Glomerular endothelial cell (primary cell): ENCODE results near the gene SIRPD. TPM values are rescaled to one million over a fixed set of nuclear protein-coding genes. Genes with fewer than 3 reads are reported as not detected.

Experiments
- DNase-seq: peaks from one replicate; pipeline ENCODE4 v3.0.0-alpha.2; 2011; ENCODE audit warnings: low read depth, low spot score; ENCODE audit errors: extremely low read depth
- total RNA-seq: library from RNA; depleted of rRNA; stranded (reverse); fragments of >200 nt; gene quantifications from 2 replicates; pipeline ENCODE4 v1.2.3, GENCODE V29; 2015

SIRPD gene
- total RNA-seq, 1 donor from 2014 or later, result not detected

- DNase-seq, result no peak
Observed at GRCh38 chr20:1538655-1539054, 18.9 kb downstream of the SIRPD start.

- no peak for DNase-seq
Observed at GRCh38 chr20:1537731-1538058, 19.8 kb downstream of the SIRPD start.

GRCh38 chr20:1536893-1537730 lies 20.4 kb downstream of the SIRPD start:
- no peak for DNase-seq

- no peak for DNase-seq
Observed at GRCh38 chr20:1535420-1536175, 21.9 kb downstream of the SIRPD start.

- no peak for DNase-seq
Observed at GRCh38 chr20:1534526-1534925, 23.0 kb downstream of the SIRPD start.

GRCh38 chr20:1533059-1533458 lies 24.4 kb downstream of the SIRPD start:
- no peak for DNase-seq

GRCh38 chr20:1528811-1529210 lies 28.7 kb downstream of the SIRPD start:
- no peak for DNase-seq

- DNase-seq, result no peak
Observed at GRCh38 chr20:1527923-1528322, 29.6 kb downstream of the SIRPD start.

- DNase-seq, result no peak
Observed at GRCh38 chr20:1526896-1527295, 30.6 kb downstream of the SIRPD start.

- DNase-seq, result no peak
Observed at GRCh38 chr20:1526310-1526709, 31.2 kb downstream of the SIRPD start.

GRCh38 chr20:1524004-1524403 lies 33.5 kb downstream of the SIRPD start:
- no peak for DNase-seq

GRCh38 chr20:1517010-1517409 lies 40.5 kb downstream of the SIRPD start:
- DNase-seq, result no peak

GRCh38 chr20:1513801-1514200 lies 43.7 kb downstream of the SIRPD start:
- DNase-seq, result no peak

GRCh38 chr20:1509237-1509636 lies 48.3 kb downstream of the SIRPD start:
- no peak for DNase-seq

- DNase-seq, result no peak
Observed at GRCh38 chr20:1508574-1508973, 48.9 kb downstream of the SIRPD start.

- DNase-seq, result no peak
Observed at GRCh38 chr20:1507276-1507675, 50.2 kb downstream of the SIRPD start.

- no peak for DNase-seq
Observed at GRCh38 chr20:1505871-1506270, 51.6 kb downstream of the SIRPD start.

GRCh38 chr20:1505361-1505760 lies 52.1 kb downstream of the SIRPD start:
- DNase-seq, result no peak

- peak; percentile 75 for DNase-seq
Observed at GRCh38 chr20:1503564-1504227, 53.8 kb downstream of the SIRPD start.

GRCh38 chr20:1500496-1500895 lies 57.0 kb downstream of the SIRPD start:
- DNase-seq, result no peak

GRCh38 chr20:1499528-1500420 lies 57.7 kb downstream of the SIRPD start:
- no peak for DNase-seq
